ENCODE results near the gene TTLL5. TPM values are rescaled to one million over a fixed set of nuclear protein-coding genes. Genes with fewer than 3 reads are reported as not detected.
"Not testable (repeated sequence)": the region's sequence is repeated elsewhere in the genome, so short reads cannot be mapped to it uniquely, and the experiment has no call there.

TTLL5 gene
- total RNA-seq, 3 donors from 2014 or later = 30.8 to 51.0 (median 32.8) TPM

- intact Hi-C loops (cut with DNase I, micrococcal nuclease) = no loop called here
- no peak for DNase-seq
- no peak for TF ChIP-seq CTCF (IDR thresholded peaks at IDR 0.05)
- H3K4me3 ChIP-seq = no peak overlapping the region
- no peaks in the 10 kb centered on the region for H3K4me1 ChIP-seq (ENCODE audit: low read depth)
- H3K9me3 ChIP-seq = no peaks in the 10 kb centered on the region
- no peaks in the 10 kb centered on the region for H3K36me3 ChIP-seq (ENCODE audit: low read depth)
- no peak for ATAC-seq
Observed at GRCh38 chr14:75689012-75689411, 28.0 kb downstream of the TTLL5 start.

- Histone ChIP-seq H3K9me3 (peaks cover 10% of the 10 kb centered on the region), H3K4me1 (ENCODE audit: low read depth) (no peaks in the 10 kb centered on the region), H3K36me3 (ENCODE audit: low read depth) (no peaks in the 10 kb centered on the region), H3K4me3 (no peak overlapping the region)
- no peak for TF ChIP-seq CTCF (IDR thresholded peaks at IDR 0.05)
- intact Hi-C loops (cut with DNase I, micrococcal nuclease) = no loop called here
- ATAC-seq (no peak), DNase-seq (no peak)
Observed at GRCh38 chr14:75690010-75690409, 29.0 kb downstream of the TTLL5 start.

- DNase-seq; H3K4me3 ChIP-seq; intact Hi-C loops (cut with DNase I, micrococcal nuclease); H3K36me3 ChIP-seq (ENCODE audit: low read depth); H3K4me1 ChIP-seq (ENCODE audit: low read depth); ATAC-seq: not testable (repeated sequence)
- peaks cover 13% of the 10 kb centered on the region for H3K9me3 ChIP-seq
Observed at GRCh38 chr14:75695025-75695424, 34.0 kb downstream of the TTLL5 start.

- DNase-seq = no peak
- intact Hi-C loops (cut with DNase I, micrococcal nuclease) = no loop called here
- Histone ChIP-seq H3K36me3 (ENCODE audit: low read depth) (no peaks in the 10 kb centered on the region), H3K9me3 (peaks cover 13% of the 10 kb centered on the region), H3K4me1 (ENCODE audit: low read depth) (no peaks in the 10 kb centered on the region), H3K4me3 (no peak overlapping the region)
- ATAC-seq = no peak
- no peak for TF ChIP-seq CTCF (IDR thresholded peaks at IDR 0.05)
Observed at GRCh38 chr14:75697386-75697785, 36.3 kb downstream of the TTLL5 start.

GRCh38 chr14:75697918-75698317 lies 36.9 kb downstream of the TTLL5 start:
- ATAC-seq = no peak
- Histone ChIP-seq H3K4me1 (ENCODE audit: low read depth) (no peaks in the 10 kb centered on the region), H3K36me3 (ENCODE audit: low read depth) (no peaks in the 10 kb centered on the region), H3K4me3 (no peak overlapping the region), H3K9me3 (peaks cover 13% of the 10 kb centered on the region)
- TF ChIP-seq CTCF (IDR thresholded peaks at IDR 0.05) = no peak
- intact Hi-C loops (cut with DNase I, micrococcal nuclease) = no loop called here
- no peak for DNase-seq

- Histone ChIP-seq H3K4me1 (ENCODE audit: low read depth) (no peaks in the 10 kb centered on the region), H3K36me3 (ENCODE audit: low read depth) (no peaks in the 10 kb centered on the region), H3K4me3 (no peak overlapping the region), H3K9me3 (peaks cover 10% of the 10 kb centered on the region)
- intact Hi-C loops (cut with DNase I, micrococcal nuclease) = no loop called here
- DNase-seq (no peak), ATAC-seq (no peak)
- no peak for TF ChIP-seq CTCF (IDR thresholded peaks at IDR 0.05)
Observed at GRCh38 chr14:75699331-75699730, 38.3 kb downstream of the TTLL5 start.
